ENCODE results near the gene MAP6.
"Not testable (repeated sequence)": the region's sequence is repeated elsewhere in the genome, so short reads cannot be mapped to it uniquely, and the experiment has no call there.

MAP6 gene

GRCh38 chr11:75668451-75669297 lies at the start of gene MAP6:
Gene MAP6, minus strand, starts transcription at chr11:75669038. Its CDS starts 669 bp downstream, at chr11:75668369.
- DNase-seq = no peak

DNA sequence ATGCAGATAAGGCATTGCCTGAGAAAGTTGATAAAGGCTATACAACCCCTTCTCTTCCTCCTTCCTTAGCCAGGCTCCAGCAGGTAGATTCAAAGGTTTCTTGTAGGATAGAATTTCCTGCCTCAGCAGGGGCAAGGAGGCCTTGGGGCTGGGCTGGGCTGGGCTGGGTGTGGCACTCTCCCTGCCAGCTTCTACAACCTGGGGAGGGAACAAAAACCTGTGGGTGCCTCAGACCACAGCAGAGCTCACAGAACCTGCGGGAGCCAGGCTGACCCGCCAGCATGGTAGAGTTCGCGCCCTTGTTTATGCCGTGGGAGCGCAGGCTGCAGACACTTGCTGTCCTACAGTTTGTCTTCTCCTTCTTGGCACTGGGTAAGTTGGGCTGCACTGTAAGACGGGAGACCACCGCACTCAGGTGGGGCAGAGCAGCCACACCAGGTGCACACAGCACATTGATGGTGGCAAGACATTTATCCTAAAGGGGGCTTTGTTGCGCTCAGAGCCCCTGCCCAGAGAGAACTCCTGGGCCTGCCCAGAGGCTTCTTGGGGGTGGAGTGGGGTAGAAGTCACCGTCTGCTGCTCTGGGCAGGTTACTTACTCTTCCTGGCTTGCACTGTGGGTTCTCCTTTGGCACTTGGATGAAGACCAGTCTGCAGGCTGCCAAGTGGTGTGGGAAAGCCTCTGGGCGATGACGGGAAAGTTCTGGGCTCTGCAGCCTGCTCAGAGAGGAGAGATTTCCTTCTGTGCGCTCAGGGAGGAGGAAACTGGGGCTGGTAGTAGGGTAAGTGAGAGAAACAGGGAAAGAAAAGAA lies 49.0 kb upstream of the MAP6 start, which contains the start of gene MOGAT2:
TSS of gene MOGAT2 (plus strand) at position 231 of the 811 bp plus-strand sequence. CDS start at position 282, 51 bp downstream.
- no peak for DNase-seq

- no peak for DNase-seq
These were observed 47.8 kb upstream of the MAP6 start for GRCh38 chr11:75716659-75717058.

- no peak for DNase-seq
These were observed 46.9 kb upstream of the MAP6 start for GRCh38 chr11:75715688-75716087.

GRCh38 chr11:75714211-75714610 lies 45.4 kb upstream of the MAP6 start:
- DNase-seq = no peak

- no peak for DNase-seq
These were observed 37.5 kb upstream of the MAP6 start for GRCh38 chr11:75706260-75706729.

- no peak for DNase-seq
These were observed 36.7 kb upstream of the MAP6 start for GRCh38 chr11:75705541-75705940.

DNA sequence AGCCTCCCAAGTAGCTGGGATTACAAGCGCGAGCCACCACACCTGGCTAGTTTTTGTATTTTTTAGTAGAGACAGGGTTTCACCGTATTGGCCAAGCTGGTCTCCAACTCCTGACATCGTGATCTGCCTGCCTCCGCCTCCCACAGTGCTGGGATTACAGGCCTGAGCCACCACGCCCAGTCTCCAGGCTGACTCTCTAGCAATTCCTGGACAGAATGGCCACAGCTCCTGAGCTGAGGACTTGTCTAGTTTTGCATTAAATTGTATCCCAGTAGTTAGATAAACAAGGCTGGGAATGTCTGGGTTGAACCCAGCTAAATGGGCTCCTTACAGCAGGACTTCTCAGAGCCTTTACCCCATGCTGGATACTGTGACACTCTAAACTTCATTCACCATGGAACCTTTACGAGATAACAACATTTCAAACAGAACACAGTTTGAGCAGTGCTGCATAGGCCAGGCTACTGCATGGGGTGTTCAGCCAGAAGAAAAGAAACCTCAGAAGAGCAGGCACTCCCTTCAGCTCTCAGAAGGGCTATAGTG lies 34.9 kb upstream of the MAP6 start:
- DNase-seq = no peak

DNA sequence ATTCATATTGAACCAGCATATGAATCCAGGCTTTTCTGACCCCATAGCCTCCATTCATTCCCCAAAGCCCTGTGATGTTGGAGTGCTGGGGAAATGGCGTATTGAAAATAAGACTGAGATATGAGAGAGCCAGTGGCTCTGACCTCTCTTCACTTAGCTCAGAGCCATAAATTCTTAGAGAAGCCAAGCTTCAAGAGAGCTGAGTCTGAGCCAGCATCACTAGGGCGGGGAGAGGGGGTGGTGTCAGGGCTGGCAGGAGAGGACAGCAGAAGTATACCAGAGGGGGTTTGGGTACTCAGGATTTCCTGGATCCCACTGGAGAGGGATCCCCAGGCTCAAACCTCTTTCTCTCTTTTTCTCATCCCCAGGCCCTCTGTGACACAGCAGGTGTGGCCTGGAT lies 32.1 kb upstream of the MAP6 start:
- DNase-seq = no peak

DNA sequence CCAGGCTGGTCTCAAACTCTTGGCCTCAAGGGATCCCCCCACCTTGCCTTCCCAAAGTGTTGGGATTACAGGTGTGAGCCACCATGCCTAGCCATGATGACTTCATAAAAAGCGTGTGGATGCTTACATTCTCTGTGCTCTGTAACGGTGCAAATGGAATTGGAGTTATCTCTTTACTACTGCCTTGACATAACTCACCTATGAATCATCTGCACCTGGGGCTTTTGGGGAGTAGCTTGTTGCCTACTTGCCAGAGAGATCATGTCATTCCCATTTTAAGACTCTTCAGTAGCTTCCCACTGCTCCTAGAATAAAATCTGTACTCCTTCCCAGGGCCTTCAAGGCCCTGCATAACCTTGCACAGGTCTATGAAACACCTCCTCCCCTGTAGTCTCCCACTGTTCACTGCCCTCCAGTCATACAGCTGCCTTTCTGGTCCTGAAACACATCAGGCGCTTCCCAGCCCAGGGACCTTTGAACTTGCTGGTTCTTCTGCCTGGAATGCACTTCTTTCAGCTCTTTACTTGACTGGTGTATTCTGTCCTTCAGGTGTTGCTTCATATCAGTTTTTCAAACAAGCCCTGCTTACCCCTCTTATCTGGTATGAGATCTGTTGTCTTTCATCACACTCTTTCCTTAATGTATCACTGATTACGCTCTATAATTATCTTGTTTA lies 29.2 kb upstream of the MAP6 start:
- DNase-seq = no peak

DNA sequence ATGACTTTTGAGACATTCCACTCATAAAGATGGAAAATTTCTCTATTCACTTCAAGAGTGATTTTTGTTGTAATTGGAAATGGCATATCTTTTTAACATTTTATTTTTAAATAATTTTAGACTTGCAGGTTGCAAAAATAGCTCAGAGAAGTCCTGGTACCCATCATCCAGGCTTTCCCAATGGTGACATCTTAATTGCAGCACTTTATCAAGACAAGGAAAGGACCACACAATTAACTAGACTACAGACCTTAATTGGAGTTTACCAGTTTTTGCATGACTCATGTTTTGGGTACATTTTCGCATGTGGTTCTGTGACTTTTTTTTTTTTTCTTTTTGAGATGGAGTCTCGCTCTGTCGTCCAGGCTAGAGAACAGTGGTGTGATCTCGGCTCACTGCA lies 23.0 kb upstream of the MAP6 start:
- no peak for DNase-seq

DNA sequence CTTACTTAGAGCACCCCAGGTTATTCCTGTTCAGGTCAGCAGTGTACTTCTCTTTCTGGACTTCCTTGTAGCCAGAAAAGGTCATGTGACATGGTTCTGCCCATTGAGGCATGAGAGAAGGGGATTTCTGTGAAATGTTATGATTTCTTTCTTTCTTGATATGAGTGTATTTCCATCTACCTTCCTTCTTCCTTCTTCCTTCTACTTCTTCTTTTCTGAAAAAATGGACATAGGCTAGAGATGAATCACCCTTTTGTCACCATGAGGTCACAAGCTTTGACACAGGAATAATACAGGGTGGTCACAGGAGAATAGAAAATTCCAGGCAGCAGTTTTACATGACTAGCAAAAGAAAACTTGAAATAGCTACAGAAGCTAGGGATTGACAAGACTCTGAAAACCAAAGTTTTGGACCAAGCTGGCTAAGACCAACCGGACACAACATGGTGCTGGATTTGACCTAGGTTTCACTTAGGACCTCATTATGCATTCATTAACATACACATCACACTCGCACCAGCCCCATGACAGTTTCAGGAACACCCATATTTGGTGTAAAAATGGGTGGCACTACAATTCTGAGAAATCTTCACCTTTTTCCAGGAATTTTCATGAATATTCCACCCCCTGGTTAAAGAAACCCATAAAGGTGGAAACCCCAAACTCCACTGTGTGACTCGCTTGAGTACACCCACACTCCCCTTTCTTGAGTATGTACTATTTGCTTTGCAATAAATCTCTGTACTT lies 21.2 kb upstream of the MAP6 start:
- no peak for DNase-seq

GRCh38 chr11:75683856-75684255 lies 15.0 kb upstream of the MAP6 start:
- not testable (repeated sequence) for DNase-seq

GRCh38 chr11:75679566-75679965 lies 10.7 kb upstream of the MAP6 start:
- no peak for DNase-seq

GRCh38 chr11:75678620-75679259 lies 9.9 kb upstream of the MAP6 start:
- DNase-seq = no peak

DNA sequence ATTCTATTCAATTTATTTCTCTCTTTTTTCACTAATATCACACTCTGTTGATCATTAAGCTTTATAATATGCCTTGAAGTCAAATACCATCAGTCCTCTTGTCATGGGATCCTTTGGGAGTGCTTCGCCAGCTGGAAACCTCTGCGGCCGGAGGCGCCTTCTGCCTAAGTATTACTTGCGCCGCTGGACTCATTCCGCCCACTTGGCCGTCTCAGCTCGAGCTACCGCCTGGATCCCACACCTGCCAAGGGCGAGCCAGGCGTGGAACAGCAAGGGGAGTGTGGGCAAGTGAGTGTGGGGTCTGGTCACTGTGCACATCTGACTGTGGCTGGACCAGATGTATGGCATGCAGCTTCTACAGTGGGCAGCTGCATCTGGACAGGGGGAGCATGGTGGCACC lies 9.1 kb upstream of the MAP6 start:
- no peak for DNase-seq

GRCh38 chr11:75677275-75677674 lies 8.4 kb upstream of the MAP6 start:
- no peak for DNase-seq

DNA sequence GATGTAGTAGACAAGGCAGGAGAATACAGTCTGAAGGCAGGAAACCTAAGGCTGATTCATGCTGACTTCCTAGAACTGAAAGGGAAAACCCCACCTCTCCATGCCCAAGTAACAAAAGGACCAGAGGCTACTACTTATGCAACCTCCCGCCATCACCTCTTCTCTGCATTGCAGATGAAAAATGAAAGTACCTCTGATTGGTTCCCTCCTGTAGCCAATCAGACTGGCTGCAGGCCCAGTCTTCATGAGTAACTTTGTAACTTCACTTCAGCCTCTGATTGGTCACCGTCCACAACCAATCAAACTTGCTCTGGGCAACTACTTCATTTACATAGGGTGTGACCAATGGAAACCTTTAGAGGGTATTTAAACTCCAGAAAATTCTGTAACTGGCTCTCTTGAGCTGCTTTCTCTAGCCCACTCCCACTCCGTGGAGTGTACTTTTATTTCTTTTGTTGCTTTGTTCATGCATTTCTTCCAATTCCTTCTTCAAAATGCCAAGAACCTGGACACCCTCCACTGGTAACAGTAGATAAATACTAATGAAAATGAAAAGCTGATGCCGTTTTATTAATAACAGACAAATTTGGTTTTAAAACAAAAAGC lies 5.2 kb upstream of the MAP6 start:
- DNase-seq = no peak

- peak; percentile 30 for DNase-seq
These were observed 897 bp downstream of the MAP6 start for GRCh38 chr11:75667831-75668450.

DNA sequence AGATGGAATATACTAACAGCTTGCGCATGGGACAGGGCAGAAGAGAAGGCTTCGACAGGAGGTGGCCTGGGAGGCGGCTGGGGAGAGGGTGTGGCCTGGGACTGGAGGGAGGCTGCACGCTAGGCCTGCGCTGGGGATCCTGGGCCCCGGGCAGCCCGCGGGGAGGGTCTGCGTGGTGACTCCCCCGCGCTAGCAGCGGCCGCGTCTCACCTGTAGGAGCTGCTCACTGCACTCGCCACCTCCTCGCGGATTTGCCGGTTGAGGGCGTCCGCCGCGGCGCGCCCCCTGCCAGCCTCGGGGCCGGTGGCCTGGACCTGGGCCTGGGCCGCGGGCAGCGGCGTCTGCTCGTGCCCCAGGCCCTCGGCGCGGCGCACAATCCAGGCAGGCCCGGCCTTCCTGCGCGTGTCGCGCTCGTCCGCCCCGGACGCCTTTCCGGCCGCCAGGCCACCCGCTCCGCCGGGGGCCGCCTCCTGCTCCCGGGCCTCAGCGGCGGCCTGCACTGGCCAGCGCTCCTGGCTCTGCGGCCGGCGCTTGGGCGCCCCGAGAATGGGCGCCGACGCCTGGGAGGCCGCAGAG lies 1.5 kb downstream of the MAP6 start:
- DNase-seq = no peak
